Measurements from ENCODE around the gene GNAI1. TPM values are rescaled to one million over a fixed set of nuclear protein-coding genes. Genes with fewer than 3 reads are reported as not detected.

Gene GNAI1
- total RNA-seq, 2 experiments from 2014 or later: 0.50 to 1.1 TPM

GRCh38 chr7:80253237-80253636 lies 118.6 kb downstream of the GNAI1 start:
- ChIA-PET CTCF (no interaction called here), POLR2A (no interaction called here)
- Mint-ChIP-seq H3K36me3 (no peaks in the 10 kb centered on the region), H3K27ac (no peak overlapping the region), H3K9me3 (peaks cover 4% of the 10 kb centered on the region), H3K4me1 (ENCODE audit: low read depth) (no peaks in the 10 kb centered on the region), H3K4me3 (no peak overlapping the region), H3K27me3 (no peaks in the 10 kb centered on the region)
- intact Hi-C loops (cut with micrococcal nuclease): no loop called here
- DNase-seq: no peak

- DNase-seq: no peak
- Mint-ChIP-seq H3K36me3 (no peaks in the 10 kb centered on the region), H3K27me3 (no peaks in the 10 kb centered on the region), H3K4me3 (no peak overlapping the region), H3K27ac (no peak overlapping the region), H3K9me3 (peaks cover 4% of the 10 kb centered on the region), H3K4me1 (ENCODE audit: low read depth) (no peaks in the 10 kb centered on the region)
- CTCF ChIA-PET: no interaction called here
- POLR2A ChIA-PET: no interaction called here
- intact Hi-C loops (cut with micrococcal nuclease): no loop called here
Measured at GRCh38 chr7:80253653-80254052, 119.0 kb downstream of the GNAI1 start.

- Mint-ChIP-seq H3K27me3 (no peaks in the 10 kb centered on the region), H3K9me3 (no peaks in the 10 kb centered on the region), H3K4me1 (ENCODE audit: low read depth) (no peaks in the 10 kb centered on the region), H3K4me3 (no peak overlapping the region), H3K27ac (no peak overlapping the region), H3K36me3 (no peaks in the 10 kb centered on the region)
- ChIA-PET CTCF (no interaction called here), POLR2A (no interaction called here)
- intact Hi-C loops (cut with micrococcal nuclease): no loop called here
- no peak for DNase-seq
Measured at GRCh38 chr7:80255656-80256055, 121.0 kb downstream of the GNAI1 start.

GRCh38 chr7:80257756-80258155 lies 123.1 kb downstream of the GNAI1 start:
- H3K9me3 Mint-ChIP-seq: no peaks in the 10 kb centered on the region
- intact Hi-C loops (cut with micrococcal nuclease): no loop called here
- no peak overlapping the region for H3K4me3 Mint-ChIP-seq
- H3K4me1 Mint-ChIP-seq (ENCODE audit: low read depth): no peaks in the 10 kb centered on the region
- DNase-seq: no peak
- no peak overlapping the region for H3K27ac Mint-ChIP-seq
- no peaks in the 10 kb centered on the region for H3K27me3 Mint-ChIP-seq
- CTCF ChIA-PET: interaction anchor here (0.7 kb wide), 1 partner anchor 224 kb away, joined by 5 read pairs; no protein-coding TSS in a partner anchor
- POLR2A ChIA-PET: no interaction called here
- H3K36me3 Mint-ChIP-seq: no peaks in the 10 kb centered on the region

GRCh38 chr7:80260606-80261005 lies 126.0 kb downstream of the GNAI1 start:
- no peaks in the 10 kb centered on the region for H3K36me3 Mint-ChIP-seq
- H3K27me3 Mint-ChIP-seq: no peaks in the 10 kb centered on the region
- ChIA-PET POLR2A (no interaction called here), CTCF (no interaction called here)
- H3K9me3 Mint-ChIP-seq: no peaks in the 10 kb centered on the region
- H3K27ac Mint-ChIP-seq: no peak overlapping the region
- intact Hi-C loops (cut with micrococcal nuclease): no loop called here
- DNase-seq: no peak
- H3K4me1 Mint-ChIP-seq (ENCODE audit: low read depth): no peaks in the 10 kb centered on the region
- H3K4me3 Mint-ChIP-seq: no peak overlapping the region

GRCh38 chr7:80263333-80263732 lies 128.7 kb downstream of the GNAI1 start:
- Mint-ChIP-seq H3K4me3 (no peak overlapping the region), H3K27me3 (no peaks in the 10 kb centered on the region), H3K36me3 (no peaks in the 10 kb centered on the region), H3K4me1 (ENCODE audit: low read depth) (no peaks in the 10 kb centered on the region), H3K27ac (no peak overlapping the region), H3K9me3 (peaks cover 2% of the 10 kb centered on the region)
- intact Hi-C loops (cut with micrococcal nuclease): no loop called here
- DNase-seq: no peak
- CTCF ChIA-PET: no interaction called here
- POLR2A ChIA-PET: no interaction called here

GRCh38 chr7:80263821-80264220 lies 129.2 kb downstream of the GNAI1 start:
- intact Hi-C loops (cut with micrococcal nuclease): no loop called here
- Mint-ChIP-seq H3K9me3 (peaks cover 2% of the 10 kb centered on the region), H3K4me1 (ENCODE audit: low read depth) (no peaks in the 10 kb centered on the region), H3K27me3 (no peaks in the 10 kb centered on the region), H3K36me3 (no peaks in the 10 kb centered on the region), H3K27ac (no peak overlapping the region), H3K4me3 (no peak overlapping the region)
- ChIA-PET CTCF (no interaction called here), POLR2A (no interaction called here)
- DNase-seq: no peak

- ChIA-PET CTCF (no interaction called here), POLR2A (no interaction called here)
- intact Hi-C loops (cut with micrococcal nuclease): no loop called here
- no peak overlapping the region for H3K27ac Mint-ChIP-seq
- no peaks in the 10 kb centered on the region for H3K4me1 Mint-ChIP-seq (ENCODE audit: low read depth)
- H3K36me3 Mint-ChIP-seq: no peaks in the 10 kb centered on the region
- no peak overlapping the region for H3K4me3 Mint-ChIP-seq
- H3K9me3 Mint-ChIP-seq: peaks cover 2% of the 10 kb centered on the region
- no peak for DNase-seq
- no peaks in the 10 kb centered on the region for H3K27me3 Mint-ChIP-seq
Measured at GRCh38 chr7:80264769-80265495, 130.3 kb downstream of the GNAI1 start.

- Mint-ChIP-seq H3K4me1 (ENCODE audit: low read depth) (no peaks in the 10 kb centered on the region), H3K27me3 (no peaks in the 10 kb centered on the region), H3K9me3 (peaks cover 6% of the 10 kb centered on the region), H3K36me3 (no peaks in the 10 kb centered on the region), H3K4me3 (no peak overlapping the region), H3K27ac (no peak overlapping the region)
- no peak for DNase-seq
- intact Hi-C loops (cut with micrococcal nuclease): loop anchor here (10.0 kb wide), 1 partner anchor 58 kb away; no protein-coding TSS in a partner anchor
- ChIA-PET POLR2A (no interaction called here), CTCF (no interaction called here)
Measured at GRCh38 chr7:80272560-80273239, 138.1 kb downstream of the GNAI1 start.

GRCh38 chr7:80273327-80273726 lies 138.7 kb downstream of the GNAI1 start:
- Mint-ChIP-seq H3K4me1 (ENCODE audit: low read depth) (no peaks in the 10 kb centered on the region), H3K27me3 (no peaks in the 10 kb centered on the region), H3K36me3 (no peaks in the 10 kb centered on the region), H3K4me3 (no peak overlapping the region), H3K27ac (no peak overlapping the region), H3K9me3 (peaks cover 6% of the 10 kb centered on the region)
- intact Hi-C loops (cut with micrococcal nuclease): loop anchor here (10.0 kb wide), 1 partner anchor 59 kb away; no protein-coding TSS in a partner anchor
- POLR2A ChIA-PET: no interaction called here
- CTCF ChIA-PET: no interaction called here
- no peak for DNase-seq

- intact Hi-C loops (cut with micrococcal nuclease): loop anchor here (10.0 kb wide), 1 partner anchor 60 kb away; no protein-coding TSS in a partner anchor
- Mint-ChIP-seq H3K4me3 (no peak overlapping the region), H3K27ac (no peak overlapping the region), H3K9me3 (peaks cover 6% of the 10 kb centered on the region), H3K36me3 (no peaks in the 10 kb centered on the region), H3K27me3 (no peaks in the 10 kb centered on the region), H3K4me1 (ENCODE audit: low read depth) (no peaks in the 10 kb centered on the region)
- POLR2A ChIA-PET: no interaction called here
- no peak for DNase-seq
- CTCF ChIA-PET: no interaction called here
Measured at GRCh38 chr7:80275192-80275605, 140.6 kb downstream of the GNAI1 start.
